H9 (cell line): Measurements from ENCODE around the gene DDX27. TPM values are rescaled to one million over a fixed set of nuclear protein-coding genes. Genes with fewer than 3 reads are reported as not detected.

ENCODE experiments used
- DNase-seq: peaks from one replicate; pipeline ENCODE4 v3.0.0-alpha.2; 2017
- H2AFZ ChIP-seq: one replicate; pipeline ENCODE4 v1.6.1; 2013; ENCODE audit warnings: mild to moderate bottlenecking, low read length, control low read depth, moderate library complexity
- H2AK5ac ChIP-seq: 2 replicates; pipeline ENCODE4 v1.6.1; 2013; ENCODE audit warnings: low read length, control low read depth, mixed read lengths; ENCODE audit not compliant: insufficient read length
- H2BK120ac ChIP-seq: one replicate; pipeline ENCODE4 v1.6.1; 2013; ENCODE audit warnings: low read depth, mild to moderate bottlenecking, low read length, control low read depth, inconsistent platforms; ENCODE audit not compliant: poor library complexity, severe bottlenecking
- H2BK12ac ChIP-seq: 2 replicates; pipeline ENCODE4 v1.6.1; 2013; ENCODE audit warnings: low read length, control low read depth, mixed read lengths, low read depth; ENCODE audit not compliant: insufficient read length
- H2BK15ac ChIP-seq: 2 replicates; pipeline ENCODE4 v1.6.1; 2013; ENCODE audit warnings: low read depth, low read length, control low read depth
- H2BK20ac ChIP-seq: one replicate; pipeline ENCODE4 v1.6.1; 2013; ENCODE audit warnings: low read depth, mild to moderate bottlenecking, low read length, control low read depth, inconsistent platforms; ENCODE audit not compliant: poor library complexity, severe bottlenecking
- H2BK5ac ChIP-seq: 2 replicates; pipeline ENCODE4 v1.6.1; 2013; ENCODE audit warnings: low read length, control low read depth, mixed read lengths; ENCODE audit not compliant: insufficient read length
- H3K14ac ChIP-seq: 2 replicates; pipeline ENCODE4 v1.6.1; 2013; ENCODE audit warnings: low read length, control low read depth; ENCODE audit not compliant: insufficient read depth
- H3K18ac ChIP-seq: 2 replicates; pipeline ENCODE4 v1.6.1; 2013; ENCODE audit warnings: low read depth, mild to moderate bottlenecking, mixed read lengths, low read length, control low read depth; ENCODE audit not compliant: insufficient read length
- H3K23ac ChIP-seq: 2 replicates; pipeline ENCODE4 v1.6.1; 2013; ENCODE audit warnings: low read length, control low read depth, mixed read lengths, low read depth; ENCODE audit not compliant: insufficient read length
- H3K23me2 ChIP-seq: 2 replicates; pipeline ENCODE4 v1.6.1; 2013; ENCODE audit warnings: low read depth, mild to moderate bottlenecking, mixed read lengths, low read length, control low read depth; ENCODE audit not compliant: insufficient read length, poor library complexity, severe bottlenecking
- H3K27ac ChIP-seq: 2 replicates; pipeline ENCODE4 v1.5.1; 2013; ENCODE audit warnings: low read length, control low read depth, mixed read lengths, low read depth; ENCODE audit not compliant: insufficient read length
- H3K27me3 ChIP-seq: 2 replicates; pipeline ENCODE4 v1.6.1; 2013; ENCODE audit warnings: low read length, control low read depth, inconsistent platforms; ENCODE audit not compliant: insufficient read depth
- H3K4ac ChIP-seq: 2 replicates; pipeline ENCODE4 v1.6.1; 2013; ENCODE audit warnings: low read depth, mild to moderate bottlenecking, control low read depth, inconsistent platforms, low read length, moderate library complexity
- H3K4me1 ChIP-seq: 2 replicates; pipeline ENCODE4 v1.6.1; 2013; ENCODE audit warnings: low read length, control low read depth, inconsistent platforms; ENCODE audit not compliant: insufficient read depth
- H3K4me2 ChIP-seq: 2 replicates; pipeline ENCODE4 v1.6.1; 2013; ENCODE audit warnings: low read length, control low read depth, mixed read lengths; ENCODE audit not compliant: insufficient read length, insufficient read depth
- H3K56ac ChIP-seq: 2 replicates; pipeline ENCODE4 v1.6.1; 2013; ENCODE audit warnings: low read depth, mild to moderate bottlenecking, mixed read lengths, low read length, control low read depth; ENCODE audit not compliant: insufficient read length
- H3K79me1 ChIP-seq: 2 replicates; pipeline ENCODE4 v1.6.1; 2013; ENCODE audit warnings: low read depth, mild to moderate bottlenecking, moderate library complexity, low read length, control low read depth, inconsistent platforms; ENCODE audit not compliant: insufficient read depth, poor library complexity, severe bottlenecking
- H3K79me2 ChIP-seq: 2 replicates; pipeline ENCODE4 v1.6.1; 2013; ENCODE audit warnings: low read length, control low read depth, inconsistent platforms; ENCODE audit not compliant: insufficient read depth
- H3K9ac ChIP-seq: 2 replicates; pipeline ENCODE4 v1.6.1; 2013; ENCODE audit warnings: low read length, control low read depth, mixed read lengths; ENCODE audit not compliant: insufficient read length; ENCODE audit errors: extremely low read depth
- H3K9me3 ChIP-seq: one replicate; pipeline ENCODE4 v1.6.1; 2013; ENCODE audit warnings: low read depth, low read length, inconsistent platforms; ENCODE audit not compliant: control insufficient read depth
- H3T11ph ChIP-seq: one replicate; pipeline ENCODE4 v1.6.1; 2013; ENCODE audit warnings: mild to moderate bottlenecking, low read length, control low read depth, inconsistent platforms
- H4K20me1 ChIP-seq: one replicate; pipeline ENCODE4 v1.6.1; 2013; ENCODE audit not compliant: control insufficient read depth, insufficient read length, insufficient read depth
- H4K5ac ChIP-seq: 2 replicates; pipeline ENCODE4 v1.6.1; 2013; ENCODE audit warnings: low read depth, mild to moderate bottlenecking, mixed read lengths, low read length, control low read depth; ENCODE audit not compliant: insufficient read length
- H4K8ac ChIP-seq: replicated peaks from 2 replicates; pipeline ENCODE4 v1.6.1; 2013; ENCODE audit warnings: low read length, control low read depth, mixed read lengths, low read depth; ENCODE audit not compliant: insufficient read length
- H4K91ac ChIP-seq: 2 replicates; pipeline ENCODE4 v1.6.1; 2013; ENCODE audit warnings: low read depth, mild to moderate bottlenecking, moderate library complexity, mixed read lengths, low read length, control low read depth; ENCODE audit not compliant: insufficient read length
- H3K27ac Mint-ChIP-seq, 3 experiments: 2 replicates in 2 of 3; 3 replicates in 1 of 3; pipeline ENCODE4 v1.8.0; 2020 to 2021; ENCODE audit warnings: mixed read lengths in 3 of 3, mild to moderate bottlenecking in 1 of 3, moderate library complexity in 1 of 3
- H3K27me3 Mint-ChIP-seq: 2 replicates; pipeline ENCODE4 v1.8.0; 2021; ENCODE audit warnings: low read depth, mild to moderate bottlenecking, moderate library complexity, mixed read lengths
- H3K36me3 Mint-ChIP-seq, 3 experiments: 2 replicates in 2 of 3; 3 replicates in 1 of 3; pipeline ENCODE4 v1.8.0; 2020 to 2021; ENCODE audit warnings: low read depth in 3 of 3, mixed read lengths in 3 of 3; ENCODE audit not compliant: insufficient read depth in 1 of 3
- H3K4me1 Mint-ChIP-seq, 2 experiments: 2 replicates each; pipeline ENCODE4 v1.8.0; 2020; ENCODE audit warnings: mixed read lengths in 2 of 2
- H3K4me3 Mint-ChIP-seq, 2 experiments: 2 replicates in 1 of 2; 3 replicates in 1 of 2; pipeline ENCODE4 v1.8.0; 2020 to 2021; ENCODE audit warnings: mild to moderate bottlenecking in 2 of 2, mixed read lengths in 2 of 2, moderate library complexity in 1 of 2
- H3K9me3 Mint-ChIP-seq, 2 experiments: 2 replicates in 1 of 2; 3 replicates in 1 of 2; pipeline ENCODE4 v1.8.0; 2020; ENCODE audit warnings: mild to moderate bottlenecking in 2 of 2, mixed read lengths in 2 of 2, moderate library complexity in 1 of 2
- WGBS: extraction: QIAGEN DNeasy Blood & Tissue Kit; methylation state at CpG from one replicate; pipeline ENCODE4 v1.1.7; 2013; ENCODE audit warnings: missing lambda C conversion rate, low lambda C conversion rate, mixed read lengths; ENCODE audit not compliant: insufficient read length; ENCODE audit errors: extremely low coverage; 5-methylcytosine and 5-hydroxymethylcytosine counted together
- total RNA-seq: library from RNA; stranded (reverse); gene quantifications from 2 replicates; pipeline ENCODE4 v1.2.1, GENCODE V29; 2021
- TF ChIP-seq, protein P1 (sequence below): fragments of 200-600 bp; sonication (generic); conservative IDR thresholded peaks from 3 replicates; pipeline ENCODE4 v1.8.0; 2021; ENCODE audit warnings: antibody characterized with exemption, mild to moderate bottlenecking

Gene DDX27
- total RNA-seq, 1 experiment from 2014 or later, result 46.9 TPM

DNA sequence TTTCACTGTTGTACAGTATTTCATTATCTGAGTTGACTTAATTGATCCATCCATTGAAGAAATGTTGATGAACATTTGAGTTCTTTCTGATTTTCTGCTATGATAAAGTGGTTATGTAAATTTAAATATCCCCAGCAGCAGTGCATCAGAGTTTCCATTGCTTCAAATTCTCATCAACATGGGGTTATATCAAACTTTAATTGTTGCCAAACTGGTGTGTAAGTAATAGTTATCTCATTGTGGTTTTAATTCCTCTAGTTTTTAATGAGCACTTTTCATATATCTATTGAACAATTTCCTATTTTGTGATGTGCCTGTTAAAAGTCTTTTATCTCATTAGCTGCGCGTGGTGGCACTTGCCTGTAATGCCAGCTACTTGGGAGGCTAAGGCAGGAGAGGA, 40.6 kb downstream of the DDX27 start:
- H2BK120ac ChIP-seq, result no peak overlapping the region
- no peaks in the 10 kb centered on the region for H3K79me2 ChIP-seq
- no peak overlapping the region for H4K5ac ChIP-seq
- no peak for DNase-seq
- H3K4ac ChIP-seq, result no peak overlapping the region
- no peak overlapping the region for H2BK12ac ChIP-seq
- no peak overlapping the region for H4K91ac ChIP-seq
- no peaks in the 10 kb centered on the region for H4K20me1 ChIP-seq
- H3K23ac ChIP-seq, result no peak overlapping the region
- no peaks in the 10 kb centered on the region for H3K4me1 ChIP-seq
- Mint-ChIP-seq H3K27me3 (no peaks in the 10 kb centered on the region), H3K4me3 (no peak overlapping the region), H3K36me3 (peaks cover 33 to 90% (median 79%) of the 10 kb centered on the region in 3 experiments), H3K9me3 (no peaks in the 10 kb centered on the region), H3K27ac (no peak overlapping the region), H3K4me1 (no peaks in the 10 kb centered on the region)
- no peak overlapping the region for H4K8ac ChIP-seq
- H3T11ph ChIP-seq, result no peak overlapping the region
- H2BK15ac ChIP-seq, result no peak overlapping the region
- H3K4me2 ChIP-seq, result no peak overlapping the region
- no peaks in the 10 kb centered on the region for H3K27me3 ChIP-seq
- no peak overlapping the region for H3K56ac ChIP-seq
- H3K27ac ChIP-seq, result no peak overlapping the region
- no peak overlapping the region for H3K14ac ChIP-seq
- no peaks in the 10 kb centered on the region for H3K79me1 ChIP-seq
- no peaks in the 10 kb centered on the region for H3K9me3 ChIP-seq
- no peak overlapping the region for H3K9ac ChIP-seq
- no peak overlapping the region for H2AFZ ChIP-seq
- no peak overlapping the region for H2AK5ac ChIP-seq
- no peak overlapping the region for H2BK20ac ChIP-seq
- WGBS, result no CpG with 5 or more reads among the region's 2 CpGs
- H3K23me2 ChIP-seq, result no peaks in the 10 kb centered on the region
- no peak overlapping the region for H3K18ac ChIP-seq
- no peak overlapping the region for H2BK5ac ChIP-seq
- TF ChIP-seq, protein P1, sequence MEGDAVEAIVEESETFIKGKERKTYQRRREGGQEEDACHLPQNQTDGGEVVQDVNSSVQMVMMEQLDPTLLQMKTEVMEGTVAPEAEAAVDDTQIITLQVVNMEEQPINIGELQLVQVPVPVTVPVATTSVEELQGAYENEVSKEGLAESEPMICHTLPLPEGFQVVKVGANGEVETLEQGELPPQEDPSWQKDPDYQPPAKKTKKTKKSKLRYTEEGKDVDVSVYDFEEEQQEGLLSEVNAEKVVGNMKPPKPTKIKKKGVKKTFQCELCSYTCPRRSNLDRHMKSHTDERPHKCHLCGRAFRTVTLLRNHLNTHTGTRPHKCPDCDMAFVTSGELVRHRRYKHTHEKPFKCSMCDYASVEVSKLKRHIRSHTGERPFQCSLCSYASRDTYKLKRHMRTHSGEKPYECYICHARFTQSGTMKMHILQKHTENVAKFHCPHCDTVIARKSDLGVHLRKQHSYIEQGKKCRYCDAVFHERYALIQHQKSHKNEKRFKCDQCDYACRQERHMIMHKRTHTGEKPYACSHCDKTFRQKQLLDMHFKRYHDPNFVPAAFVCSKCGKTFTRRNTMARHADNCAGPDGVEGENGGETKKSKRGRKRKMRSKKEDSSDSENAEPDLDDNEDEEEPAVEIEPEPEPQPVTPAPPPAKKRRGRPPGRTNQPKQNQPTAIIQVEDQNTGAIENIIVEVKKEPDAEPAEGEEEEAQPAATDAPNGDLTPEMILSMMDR, result no peak
